Measurements from ENCODE around the gene ZFPM1.

The ZFPM1 gene

DNA sequence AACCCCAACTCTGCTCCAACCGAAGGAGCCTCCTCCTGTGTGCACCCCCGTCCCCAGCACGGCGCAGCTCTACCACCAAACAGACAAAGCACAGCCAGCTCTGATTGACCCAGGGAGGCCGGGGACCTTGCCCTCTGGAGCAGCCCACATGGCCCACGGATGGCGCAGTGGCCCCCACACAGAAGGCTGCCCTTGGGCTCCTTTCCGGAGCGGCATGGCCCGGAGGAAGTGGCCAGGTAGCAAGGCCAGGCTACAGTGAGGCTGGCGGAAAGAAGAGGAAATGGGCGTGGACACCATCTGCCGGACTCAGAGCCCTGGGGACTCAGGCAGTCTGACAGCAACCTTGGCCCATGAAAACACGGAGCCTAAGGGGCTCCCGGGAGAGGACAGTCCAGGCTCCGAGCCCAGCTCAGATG is 97.2 kb downstream of the ZFPM1 start:
- H3K4me1 Mint-ChIP-seq (ENCODE audit: low read depth): peaks cover 14% of the 10 kb centered on the region
- no peaks in the 10 kb centered on the region for H3K9me3 Mint-ChIP-seq
- H3K27me3 Mint-ChIP-seq: peaks cover 63% of the 10 kb centered on the region
- H3K4me3 Mint-ChIP-seq: peak overlapping the region; percentile 27
- no peak overlapping the region for H3K27ac Mint-ChIP-seq
- no peaks in the 10 kb centered on the region for H3K36me3 Mint-ChIP-seq (ENCODE audit: low read depth)
- intact Hi-C loops (cut with micrococcal nuclease): no loop called here

DNA sequence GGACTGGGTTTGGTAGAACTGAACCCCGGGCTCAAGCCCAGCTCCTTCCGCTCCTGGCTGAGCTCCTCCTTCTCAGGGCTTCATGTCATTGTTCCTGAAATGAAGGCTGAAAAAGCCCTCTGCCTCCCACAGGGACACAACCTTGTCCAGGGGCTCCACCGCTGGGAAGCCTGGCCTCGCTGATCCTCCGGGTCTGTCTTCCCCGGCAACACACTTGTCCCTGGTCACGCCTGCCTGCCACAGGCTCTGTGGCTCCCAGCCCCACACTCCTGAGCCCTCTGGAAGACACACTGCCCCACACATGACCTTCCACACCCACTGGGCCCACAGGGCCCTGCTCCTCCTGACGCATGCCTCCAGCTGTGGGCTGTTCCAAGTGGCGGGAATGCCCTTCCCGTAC is 99.1 kb downstream of the ZFPM1 start:
- Mint-ChIP-seq H3K27me3 (peaks cover 57% of the 10 kb centered on the region), H3K9me3 (peaks cover 10% of the 10 kb centered on the region)

DNA sequence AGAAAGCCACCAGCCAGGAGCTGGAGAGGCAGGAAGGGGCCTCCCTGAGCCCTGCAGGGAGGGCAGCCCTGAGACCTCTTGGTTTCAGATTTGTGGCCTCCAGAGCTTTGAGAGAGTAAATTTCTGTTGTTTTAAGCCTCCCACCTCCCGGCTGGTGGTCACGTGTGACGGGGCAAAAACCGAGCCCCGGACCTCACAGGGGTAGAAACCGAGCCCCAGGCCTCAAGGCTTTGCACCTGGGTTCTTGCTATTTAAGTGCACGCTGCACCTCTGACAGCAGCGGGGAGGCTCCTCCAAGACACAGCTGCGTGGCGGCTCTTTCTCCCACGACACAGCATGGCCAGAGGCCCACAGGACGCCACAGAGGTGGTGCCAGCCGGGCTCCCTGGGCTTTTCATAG is 99.7 kb downstream of the ZFPM1 start:
- Mint-ChIP-seq H3K36me3 (ENCODE audit: low read depth) (no peaks in the 10 kb centered on the region), H3K4me3 (no peak overlapping the region), H3K27me3 (peaks cover 57% of the 10 kb centered on the region), H3K27ac (no peak overlapping the region), H3K9me3 (peaks cover 10% of the 10 kb centered on the region), H3K4me1 (ENCODE audit: low read depth) (peaks cover 14% of the 10 kb centered on the region)
- intact Hi-C loops (cut with micrococcal nuclease): no loop called here

More for the DNA sequence above, 99.1 kb downstream of the ZFPM1 start:
- H3K27ac Mint-ChIP-seq: peak overlapping the region; percentile 31
- H3K36me3 Mint-ChIP-seq (ENCODE audit: low read depth): no peaks in the 10 kb centered on the region
- no peak overlapping the region for H3K4me3 Mint-ChIP-seq
- intact Hi-C loops (cut with micrococcal nuclease): no loop called here
- peaks cover 14% of the 10 kb centered on the region for H3K4me1 Mint-ChIP-seq (ENCODE audit: low read depth)

DNA sequence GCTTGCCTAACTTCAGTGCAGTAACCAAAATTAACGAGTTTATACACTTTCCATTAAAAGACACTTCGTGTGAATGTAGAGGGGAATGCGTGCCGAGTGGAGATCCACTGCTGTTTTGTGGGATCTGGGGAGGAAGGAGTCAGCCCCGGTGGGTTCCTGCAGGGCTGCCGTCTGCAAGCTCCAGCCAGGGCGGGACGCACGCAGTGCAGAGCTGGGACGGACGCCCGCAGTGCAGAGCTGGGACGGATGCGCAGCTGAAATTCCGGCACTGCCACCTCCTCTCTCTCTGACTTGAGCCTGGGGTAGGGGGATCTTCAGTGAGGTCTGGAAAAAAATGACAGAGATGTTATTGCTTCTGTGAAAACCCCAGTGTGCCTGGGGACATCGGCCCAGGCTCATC is 100.7 kb downstream of the ZFPM1 start:
- H3K36me3 Mint-ChIP-seq (ENCODE audit: low read depth): no peaks in the 10 kb centered on the region
- intact Hi-C loops (cut with micrococcal nuclease): no loop called here
- peaks cover 12% of the 10 kb centered on the region for H3K4me1 Mint-ChIP-seq (ENCODE audit: low read depth)
- H3K4me3 Mint-ChIP-seq: no peak overlapping the region
- no peak overlapping the region for H3K27ac Mint-ChIP-seq
- peaks cover 10% of the 10 kb centered on the region for H3K9me3 Mint-ChIP-seq
- H3K27me3 Mint-ChIP-seq: peaks cover 49% of the 10 kb centered on the region

DNA sequence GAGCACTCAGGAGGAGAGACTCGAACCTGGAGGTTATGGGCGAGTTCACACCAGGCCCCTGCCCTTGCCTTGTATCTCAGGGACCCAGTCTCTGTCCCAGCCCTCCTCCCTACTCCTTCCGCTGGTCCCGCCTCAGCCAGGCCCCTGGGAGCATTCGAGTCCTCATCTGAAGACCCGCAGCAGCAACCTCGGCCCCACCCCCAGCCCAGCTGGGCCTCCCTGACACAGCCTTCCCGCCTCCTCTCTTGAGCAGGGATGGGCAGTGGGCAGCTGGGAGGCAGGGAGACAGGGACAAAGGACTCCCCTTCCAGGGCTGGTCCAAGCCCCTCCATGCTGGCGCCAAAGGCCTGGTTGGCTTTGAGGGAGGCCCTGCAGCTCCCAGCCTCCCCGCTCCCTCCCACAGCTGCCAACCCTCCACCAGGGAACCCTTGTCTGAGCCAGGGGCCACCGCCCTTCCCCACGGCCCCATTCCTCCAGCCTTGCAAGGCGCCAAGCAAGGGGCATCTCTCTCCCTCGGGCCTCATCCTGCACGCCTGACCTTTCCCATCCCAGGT is 101.7 kb downstream of the ZFPM1 start:
- peaks cover 10% of the 10 kb centered on the region for H3K9me3 Mint-ChIP-seq
- peaks cover 45% of the 10 kb centered on the region for H3K27me3 Mint-ChIP-seq
- no peak overlapping the region for H3K27ac Mint-ChIP-seq
- H3K4me3 Mint-ChIP-seq: no peak overlapping the region
- intact Hi-C loops (cut with micrococcal nuclease): no loop called here
- H3K36me3 Mint-ChIP-seq (ENCODE audit: low read depth): no peaks in the 10 kb centered on the region
- H3K4me1 Mint-ChIP-seq (ENCODE audit: low read depth): peaks cover 15% of the 10 kb centered on the region

DNA sequence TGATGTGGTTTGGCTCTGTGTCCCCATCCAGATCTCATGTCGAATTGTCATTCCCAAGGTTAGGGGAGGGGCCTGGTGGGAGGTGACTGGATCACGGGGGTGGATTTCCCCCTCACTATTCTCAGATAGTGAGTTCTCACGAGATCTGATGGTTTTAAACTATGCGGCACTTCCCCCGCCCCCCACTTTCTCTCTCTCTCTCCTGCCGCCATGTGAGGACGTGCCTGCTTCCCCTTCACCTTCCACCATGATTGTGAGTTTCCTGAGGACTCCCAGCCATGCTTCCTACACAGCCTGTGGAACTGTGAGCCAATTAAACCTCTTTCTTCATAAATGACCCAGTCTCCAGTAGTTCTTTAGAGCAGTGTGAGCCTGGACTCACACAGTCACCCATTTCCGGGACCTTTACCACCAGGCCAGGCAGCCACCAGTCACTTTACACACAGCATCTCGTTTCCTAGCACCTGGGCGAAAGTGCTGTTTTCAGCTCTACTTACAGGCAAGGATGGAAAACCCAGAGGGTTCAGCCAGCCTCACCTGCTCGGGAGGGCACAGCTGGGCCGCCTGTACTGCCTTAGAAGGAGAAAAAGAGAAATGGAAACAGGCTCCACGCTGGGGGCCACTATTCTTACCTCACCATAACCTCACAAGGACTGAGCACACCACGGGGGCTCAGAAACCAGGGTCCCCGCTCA is 103.4 kb downstream of the ZFPM1 start:
- H3K27me3 Mint-ChIP-seq: peaks cover 50% of the 10 kb centered on the region
- H3K9me3 Mint-ChIP-seq: peaks cover 10% of the 10 kb centered on the region
- H3K36me3 Mint-ChIP-seq (ENCODE audit: low read depth): no peaks in the 10 kb centered on the region
- H3K4me3 Mint-ChIP-seq: no peak overlapping the region
- intact Hi-C loops (cut with micrococcal nuclease): no loop called here
- H3K27ac Mint-ChIP-seq: no peak overlapping the region
- peaks cover 6% of the 10 kb centered on the region for H3K4me1 Mint-ChIP-seq (ENCODE audit: low read depth)

DNA sequence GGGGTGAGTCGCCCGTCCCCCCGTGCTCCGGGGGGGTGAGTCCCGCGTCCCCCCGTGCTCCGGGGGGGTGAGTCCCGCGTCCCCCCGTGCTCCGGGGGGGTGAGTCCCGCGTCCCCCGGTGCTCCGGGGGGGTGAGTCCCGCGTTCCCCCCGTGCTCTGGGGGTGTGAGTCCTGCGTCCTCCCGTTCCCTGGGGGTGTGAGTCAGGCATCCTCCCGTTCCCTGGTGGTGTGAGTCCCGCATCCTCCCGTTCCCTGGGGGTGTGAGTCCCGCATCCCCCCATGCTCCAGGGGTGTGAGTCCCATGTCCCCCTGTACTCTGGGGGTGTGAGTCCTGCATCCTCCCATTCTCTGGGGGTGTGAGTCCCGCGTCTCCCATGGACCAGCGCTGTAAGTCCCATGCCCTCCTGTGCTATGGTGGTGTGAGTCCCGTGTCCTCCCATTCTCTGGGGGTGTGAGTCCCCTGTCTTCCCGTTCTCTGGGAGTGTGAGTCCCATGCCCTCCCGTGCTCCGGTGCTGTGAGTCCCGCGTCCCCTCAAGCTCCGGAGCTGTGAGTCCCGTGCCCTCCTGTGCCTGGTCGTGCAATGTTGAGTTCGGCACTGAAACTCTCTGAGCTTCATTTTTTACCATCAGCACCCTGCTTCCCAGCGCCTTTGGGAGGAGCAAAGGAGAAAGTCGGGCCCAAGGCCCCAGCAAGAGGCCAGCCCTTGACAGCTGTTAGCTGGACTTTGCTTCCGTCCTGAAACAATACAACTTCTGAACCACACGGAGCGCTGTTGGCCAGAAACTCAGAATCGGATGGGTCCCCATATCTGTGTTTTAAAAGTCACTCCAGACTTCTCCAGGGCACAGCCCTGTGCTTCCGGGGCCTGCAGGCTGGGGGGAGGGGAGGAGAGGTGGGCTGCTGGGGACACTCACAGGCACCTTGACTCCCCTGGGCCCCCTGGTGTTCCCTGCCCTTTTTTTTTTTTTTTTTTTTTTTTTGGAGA is 105.7 kb downstream of the ZFPM1 start:
- Mint-ChIP-seq H3K4me3 (no peak overlapping the region), H3K27me3 (peaks cover 43% of the 10 kb centered on the region), H3K4me1 (ENCODE audit: low read depth) (peaks cover 10% of the 10 kb centered on the region), H3K36me3 (ENCODE audit: low read depth) (no peaks in the 10 kb centered on the region), H3K27ac (no peak overlapping the region), H3K9me3 (peaks cover 10% of the 10 kb centered on the region)
- intact Hi-C loops (cut with micrococcal nuclease): no loop called here

DNA sequence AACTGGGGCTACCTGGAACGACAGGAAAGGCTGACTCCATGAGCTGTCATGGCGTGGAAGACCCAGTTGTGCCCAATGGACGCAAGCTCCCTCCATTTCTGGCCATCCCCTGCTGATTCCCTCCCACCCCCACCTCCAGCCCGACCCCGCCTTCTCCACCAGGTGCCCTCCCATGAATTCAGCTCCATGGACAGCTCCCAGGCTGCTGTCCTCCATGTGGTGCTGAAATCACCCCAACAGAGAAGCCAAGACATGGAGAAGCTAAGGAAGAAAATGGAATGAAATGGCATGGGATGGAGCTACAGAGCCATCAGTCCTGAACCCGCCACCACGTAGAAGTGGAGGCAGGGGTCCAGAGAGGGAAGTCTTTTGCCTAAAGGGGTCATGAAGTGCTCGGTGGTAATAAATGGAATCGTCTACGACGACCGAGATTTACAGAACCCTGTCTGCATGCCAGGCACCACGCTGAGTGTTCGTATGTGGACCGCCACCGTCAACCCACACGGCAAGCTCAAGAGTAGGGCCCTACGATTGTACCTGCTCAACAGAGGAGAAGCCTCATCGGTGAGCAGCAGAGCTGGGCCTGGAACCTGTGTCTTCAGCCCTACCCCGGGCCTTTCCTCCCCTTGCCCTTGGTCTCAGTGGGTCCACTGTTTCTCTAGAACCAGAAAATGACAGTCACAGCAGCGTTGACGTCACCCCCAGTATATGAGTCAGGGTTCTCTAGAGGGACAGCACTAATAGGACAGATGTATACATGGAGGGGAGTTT is 107.8 kb downstream of the ZFPM1 start:
- no peak overlapping the region for H3K4me3 Mint-ChIP-seq
- intact Hi-C loops (cut with micrococcal nuclease): loop anchor here (10.0 kb wide), 1 partner anchor 116 kb away; no protein-coding TSS in a partner anchor
- peaks cover 33% of the 10 kb centered on the region for H3K27me3 Mint-ChIP-seq
- no peak overlapping the region for H3K27ac Mint-ChIP-seq
- peaks cover 10% of the 10 kb centered on the region for H3K9me3 Mint-ChIP-seq
- no peaks in the 10 kb centered on the region for H3K36me3 Mint-ChIP-seq (ENCODE audit: low read depth)
- H3K4me1 Mint-ChIP-seq (ENCODE audit: low read depth): peaks cover 13% of the 10 kb centered on the region

DNA sequence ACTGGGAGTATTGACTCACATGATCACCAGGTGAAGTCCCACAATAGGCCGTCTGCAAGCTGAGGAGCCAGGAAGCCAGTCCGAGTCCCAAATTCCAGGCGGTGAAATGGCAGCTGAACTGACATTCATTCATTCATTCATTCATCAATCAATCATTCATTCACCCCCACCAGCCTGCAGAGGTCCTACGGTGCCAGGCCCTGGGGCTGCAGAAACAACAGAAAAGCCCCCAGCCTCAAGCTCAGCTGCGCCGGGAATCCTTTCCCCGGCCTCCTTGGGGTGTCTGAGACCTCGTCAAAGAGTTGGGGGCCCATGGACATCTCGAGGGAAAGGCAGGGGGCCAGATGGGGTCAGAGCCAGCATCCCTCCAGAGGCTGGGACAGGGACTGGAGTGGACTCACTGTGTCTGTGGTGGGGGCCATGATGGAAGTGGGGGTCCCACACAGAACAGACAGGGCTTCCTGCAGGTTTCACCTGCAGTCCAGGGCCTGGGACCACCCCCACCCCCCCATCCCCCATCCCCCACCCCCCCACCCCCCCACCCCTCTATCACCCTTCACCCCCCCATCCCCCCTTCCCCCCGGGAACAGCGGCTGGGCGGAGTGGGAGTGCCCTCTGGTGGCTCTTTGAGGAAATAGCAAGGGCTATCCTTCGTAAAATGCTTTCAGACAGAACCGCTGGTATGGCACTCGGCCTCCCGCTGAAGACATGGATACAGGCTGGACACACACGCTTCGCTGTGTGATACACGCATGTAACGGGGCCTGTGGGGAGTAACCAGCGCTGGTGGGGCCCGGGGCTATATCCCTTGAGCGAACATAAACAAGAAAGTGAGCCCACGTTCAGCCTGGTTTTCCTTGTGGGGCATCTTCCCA is 108.6 kb downstream of the ZFPM1 start:
- no peak overlapping the region for H3K4me3 Mint-ChIP-seq
- H3K9me3 Mint-ChIP-seq: peaks cover 2% of the 10 kb centered on the region
- H3K27ac Mint-ChIP-seq: no peak overlapping the region
- peaks cover 20% of the 10 kb centered on the region for H3K4me1 Mint-ChIP-seq (ENCODE audit: low read depth)
- intact Hi-C loops (cut with micrococcal nuclease): loop anchor here (10.0 kb wide), 1 partner anchor 117 kb away; no protein-coding TSS in a partner anchor
- no peaks in the 10 kb centered on the region for H3K36me3 Mint-ChIP-seq (ENCODE audit: low read depth)
- H3K27me3 Mint-ChIP-seq: peaks cover 30% of the 10 kb centered on the region

DNA sequence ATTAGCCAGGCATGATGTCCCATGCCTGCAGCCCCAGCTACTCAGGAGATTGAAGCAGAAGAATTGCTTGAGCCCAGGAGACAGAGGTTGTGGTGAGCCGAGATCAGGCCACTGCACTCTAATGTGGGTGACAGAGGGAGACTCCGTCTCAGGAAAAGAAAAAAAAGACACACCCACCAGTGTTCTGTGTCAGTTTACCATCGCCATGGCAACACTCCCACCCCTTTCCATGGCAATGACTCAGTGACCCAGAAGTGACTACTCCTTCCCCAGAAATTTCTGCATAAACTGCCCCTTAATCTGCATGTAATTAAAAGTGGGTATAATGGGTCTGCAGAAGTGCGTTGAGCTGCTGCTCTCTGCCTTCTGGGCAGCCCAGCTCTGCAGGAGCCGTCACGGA is 113.1 kb downstream of the ZFPM1 start:
- H3K4me1 Mint-ChIP-seq (ENCODE audit: low read depth): peaks cover 22% of the 10 kb centered on the region
- H3K27ac Mint-ChIP-seq: no peak overlapping the region

DNA sequence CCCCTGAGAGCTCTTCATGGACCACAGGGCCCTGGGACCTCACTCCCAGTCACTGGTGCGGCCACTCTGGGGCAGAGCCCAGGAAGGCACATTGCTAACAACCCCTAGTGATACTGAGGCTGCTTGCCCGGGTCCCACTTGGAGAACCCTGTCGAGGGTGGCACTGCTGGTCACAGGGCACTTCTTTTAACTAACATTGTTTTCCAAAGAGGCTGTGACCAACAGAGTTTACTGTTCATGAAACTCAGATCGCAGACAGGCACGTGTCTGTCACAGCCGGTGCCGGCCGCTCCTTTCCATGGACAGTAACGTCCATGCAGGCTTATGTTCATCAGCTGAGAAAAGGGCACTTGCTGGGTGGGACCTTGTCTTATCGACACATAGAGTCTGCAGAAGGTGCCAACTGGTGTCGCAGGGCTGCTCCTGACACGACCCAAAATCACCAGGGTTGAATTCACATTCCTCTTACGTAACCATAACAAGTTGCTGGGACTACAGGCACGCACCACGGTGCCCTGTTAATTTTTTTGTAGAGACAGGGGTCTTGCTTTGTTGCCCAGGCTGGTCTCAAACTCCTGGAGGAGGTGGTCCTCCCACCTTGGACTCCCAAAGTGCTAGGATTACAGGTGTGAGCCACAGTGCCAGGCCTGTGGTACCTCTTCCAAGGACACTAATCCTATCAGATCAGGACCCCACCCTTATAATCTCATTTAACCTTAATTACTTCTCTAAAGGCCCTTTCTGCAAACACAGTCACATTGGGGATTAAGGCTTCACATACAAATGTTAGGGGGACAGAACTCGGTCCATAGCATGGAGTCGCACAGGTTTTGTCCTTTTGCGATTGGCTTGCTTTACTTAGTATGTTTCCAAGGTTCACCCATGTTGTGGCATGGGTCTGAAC is 115.9 kb downstream of the ZFPM1 start:
- intact Hi-C loops (cut with micrococcal nuclease): loop anchor here (10.0 kb wide), 1 partner anchor 124 kb away; no protein-coding TSS in a partner anchor
- Mint-ChIP-seq H3K27ac (peak overlapping the region; percentile 84), H3K36me3 (ENCODE audit: low read depth) (peaks cover 23% of the 10 kb centered on the region), H3K9me3 (no peaks in the 10 kb centered on the region), H3K27me3 (peaks cover 1% of the 10 kb centered on the region), H3K4me1 (ENCODE audit: low read depth) (peaks cover 35% of the 10 kb centered on the region), H3K4me3 (peak overlapping the region; percentile 80)

More for the DNA sequence above, 113.1 kb downstream of the ZFPM1 start:
- Mint-ChIP-seq H3K9me3 (no peaks in the 10 kb centered on the region), H3K4me3 (no peak overlapping the region), H3K27me3 (peaks cover 7% of the 10 kb centered on the region), H3K36me3 (ENCODE audit: low read depth) (no peaks in the 10 kb centered on the region)
- intact Hi-C loops (cut with micrococcal nuclease): loop anchor here (10.0 kb wide), 1 partner anchor 121 kb away; no protein-coding TSS in a partner anchor

DNA sequence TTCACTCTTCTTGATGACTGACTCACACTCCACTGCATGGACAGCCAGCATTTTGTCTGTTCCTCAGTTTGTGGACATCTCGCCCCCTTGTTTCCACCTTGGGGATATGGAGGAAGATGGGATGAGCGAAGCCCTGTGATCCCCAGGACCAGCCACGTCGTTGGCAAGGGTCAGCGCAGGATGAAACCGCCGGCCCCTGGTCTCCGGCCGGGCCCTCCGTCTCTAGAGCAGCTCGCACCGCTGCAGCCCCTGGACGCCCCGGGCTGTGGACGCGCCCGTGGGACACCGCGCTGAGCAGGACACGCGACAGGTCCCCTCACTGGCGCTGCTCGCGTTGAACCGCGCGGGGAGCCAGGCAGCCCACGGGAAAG is 116.5 kb downstream of the ZFPM1 start:
- Mint-ChIP-seq H3K27me3 (peaks cover 1% of the 10 kb centered on the region), H3K27ac (peak overlapping the region; percentile 84), H3K4me1 (ENCODE audit: low read depth) (peaks cover 35% of the 10 kb centered on the region), H3K36me3 (ENCODE audit: low read depth) (peaks cover 29% of the 10 kb centered on the region), H3K9me3 (no peaks in the 10 kb centered on the region), H3K4me3 (peak overlapping the region; percentile 80)
- intact Hi-C loops (cut with micrococcal nuclease): loop anchor here (10.0 kb wide), 1 partner anchor 125 kb away; no protein-coding TSS in a partner anchor

Data from dendritic cell treated with granulocyte-macrophage colony-stimulating factor and Interleukin-4, amounts not matched to agents 40 ng/mL and 50 ng/mL, for 4 days (primary cell).